HepG2 (cell line): ENCODE measurements around the gene ARHGEF6. TPM values are rescaled to one million over a fixed set of nuclear protein-coding genes. Genes with fewer than 3 reads are reported as not detected.

Source experiments
- ATAC-seq: fragments of 200-7000 bp; cut with Tn5 transposase; 3 replicates; pipeline ENCODE4 v1.9.1; 2020; ENCODE audit warnings: mild to moderate bottlenecking, moderate library complexity
- BruUV-seq: library from RNA; stranded (reverse); fragments of 400-500 nt; replicated peaks from 2 replicates; lab custom pipeline; 2021; lab: Mats Ljungman, UMichigan
- CTCF ChIA-PET: fragments of 300-600 bp; formaldehyde crosslinking; extraction: SDS; loops from one replicate; lab custom pipeline; 2021; ENCODE audit warnings: low total read pairs, inconsistent platforms, low intra/inter-chr PET ratio; lab: Yijun Ruan, JAX
- POLR2A ChIA-PET: fragments of 350-600 bp; sonication (Branson Sonifier 250); formaldehyde crosslinking; loops from one replicate; lab custom pipeline; 2020; ENCODE audit warnings: antibody characterized with exemption, inconsistent platforms; lab: Yijun Ruan, JAX
- DNase-seq: peaks from one replicate; pipeline ENCODE4 v3.0.0-alpha.2; 2015; ENCODE audit warnings: low spot score
- FAIRE-seq: peaks from 3 replicates; lab custom pipeline; 2011; peaks lifted over from hg19 to GRCh38; lab: Jason Lieb, UNC
- H2AFZ ChIP-seq: one replicate; pipeline ENCODE4 v1.6.1; 2011; ENCODE audit warnings: low read length, inconsistent platforms
- H3K27ac ChIP-seq: fragments of 300-600 bp; 3 replicates; pipeline ENCODE4 v1.8.0; 2011; ENCODE audit warnings: mixed run types, mild to moderate bottlenecking, mixed read lengths, low read length, inconsistent platforms; ENCODE audit not compliant: insufficient read depth; ENCODE audit errors: extremely low read length
- H3K27me3 ChIP-seq, 2 experiments: fragments of 200-600 bp in 1 of 2; 2 replicates in 1 of 2; 3 replicates in 1 of 2; pipeline versions ENCODE4 v1.6.0 to v1.8.0; 2011; ENCODE audit warnings: low read length in 2 of 2, mild to moderate bottlenecking in 2 of 2, moderate library complexity in 2 of 2, inconsistent platforms in 1 of 2; ENCODE audit not compliant: insufficient read depth in 2 of 2, control insufficient read depth in 1 of 2
- H3K36me3 ChIP-seq, 2 experiments: fragments of 200-600 bp in 1 of 2; replicated peaks in 1 of 2; 2 replicates in 1 of 2; 3 replicates in 1 of 2; pipeline versions ENCODE4 v1.5.1 to v1.8.0; 2011; ENCODE audit warnings: low read length in 2 of 2, inconsistent platforms in 1 of 2; ENCODE audit not compliant: insufficient read depth in 2 of 2, control insufficient read depth in 1 of 2
- H3K4me1 ChIP-seq: 2 replicates; pipeline ENCODE4 v1.5.1; 2012; ENCODE audit warnings: low read length, inconsistent platforms; ENCODE audit not compliant: insufficient read depth
- H3K4me2 ChIP-seq: 2 replicates; pipeline ENCODE4 v1.6.0; 2011; ENCODE audit warnings: low read depth, low read length, inconsistent platforms
- H3K4me3 ChIP-seq, 3 experiments: fragments of 200-600 bp in 1 of 3; sonication (generic), shearing (Covaris generic) in 1 of 3; replicated peaks in 1 of 3; 2 replicates each; pipeline ENCODE4 v1.5.1; 2011 to 2016; ENCODE audit warnings: low read length in 3 of 3, inconsistent platforms in 2 of 3, low read depth in 2 of 3, mild to moderate bottlenecking in 2 of 3, control low read depth in 1 of 3, mixed read lengths in 1 of 3; ENCODE audit not compliant: insufficient read depth in 1 of 3
- H3K79me2 ChIP-seq: one replicate; pipeline ENCODE4 v1.6.1; 2011; ENCODE audit warnings: low read length, inconsistent platforms; ENCODE audit not compliant: insufficient read depth
- H3K9ac ChIP-seq: 2 replicates; pipeline ENCODE4 v1.6.0; 2011; ENCODE audit warnings: mild to moderate bottlenecking, low read depth, low read length, inconsistent platforms; ENCODE audit not compliant: insufficient read depth
- H3K9me3 ChIP-seq: 2 replicates; pipeline ENCODE4 v1.5.1; 2012; ENCODE audit warnings: mild to moderate bottlenecking, low read length
- H4K20me1 ChIP-seq: 2 replicates; pipeline ENCODE4 v1.6.0; 2011; ENCODE audit warnings: inconsistent platforms, mild to moderate bottlenecking, low read length, moderate library complexity; ENCODE audit not compliant: insufficient read depth
- BRCA1 ChIP-seq: sonication (generic); formaldehyde crosslinking; IDR thresholded peaks from 2 replicates; pipeline ENCODE4 v1.4.0; 2020; ENCODE audit warnings: missing genetic modification reagents
- CCDC6 ChIP-seq: sonication (generic); formaldehyde crosslinking; IDR thresholded peaks from 2 replicates; pipeline ENCODE4 v1.8.1; 2022; ENCODE audit warnings: mild to moderate bottlenecking, missing genetic modification reagents, moderate library complexity
- KDM4B ChIP-seq: sonication (generic); formaldehyde crosslinking; IDR thresholded peaks from 2 replicates; pipeline ENCODE4 v1.4.0; 2020; ENCODE audit warnings: missing genetic modification reagents
- KLF11 ChIP-seq: IDR thresholded peaks from 2 replicates; pipeline ENCODE4 v1.6.1; 2016; ENCODE audit warnings: missing compliant biosample characterization
- MTA1 ChIP-seq: sonication (generic); formaldehyde crosslinking; IDR thresholded peaks from 2 replicates; pipeline ENCODE4 v1.4.0; 2020; ENCODE audit warnings: missing genetic modification reagents, mild to moderate bottlenecking, borderline replicate concordance
- NFKBIZ ChIP-seq: IDR thresholded peaks from 2 replicates; pipeline ENCODE4 v1.6.1; 2018; ENCODE audit warnings: missing genetic modification reagents, missing compliant biosample characterization
- POLR2A ChIP-seq, 2 experiments: IDR thresholded peaks; 2 replicates each; pipeline ENCODE4 v1.6.1; 2011; ENCODE audit warnings: low read depth in 2 of 2, low read length in 2 of 2, mild to moderate bottlenecking in 1 of 2, moderate library complexity in 1 of 2; ENCODE audit not compliant: insufficient read depth in 1 of 2
- SMAD3 ChIP-seq: sonication (generic); formaldehyde crosslinking; IDR thresholded peaks from 2 replicates; pipeline ENCODE4 v1.4.0; 2020; ENCODE audit warnings: missing genetic modification reagents
- SRY ChIP-seq: sonication (generic); formaldehyde crosslinking; IDR thresholded peaks from 2 replicates; pipeline ENCODE4 v1.8.0; 2022; ENCODE audit warnings: mild to moderate bottlenecking, missing genetic modification reagents
- ZFP37 ChIP-seq: sonication (generic); formaldehyde crosslinking; IDR thresholded peaks from 2 replicates; pipeline ENCODE4 v1.4.0; 2020; ENCODE audit warnings: missing genetic modification reagents, borderline replicate concordance
- ZNF44 ChIP-seq: sonication (generic); formaldehyde crosslinking; IDR thresholded peaks from 2 replicates; pipeline ENCODE4 v1.5.1; 2020; ENCODE audit warnings: mild to moderate bottlenecking, missing genetic modification reagents
- WGBS: methylation state at CpG from one replicate; pipeline ENCODE4 v1.1.6; 2017; ENCODE audit warnings: low lambda C conversion rate; 5-methylcytosine and 5-hydroxymethylcytosine counted together
- in situ Hi-C: cut with HindIII; loops from 2 replicates; pipeline ENCODE4 v1.10.0; 2017; ENCODE audit warnings: low pct_unique_long_range_greater_than_20kb; ENCODE audit not compliant: extremely low pct_ligation_motif_present
- intact Hi-C: fragments of 100-400 bp; cut with micrococcal nuclease; formaldehyde crosslinking; loops from one replicate; pipeline ENCODE4 v1.10.0; 2022; ENCODE audit not compliant: unreplicated experiment
- polyA plus RNA-seq, 8 experiments: library from polyadenylated mRNA; depleted of rRNA in 3 of 8; stranded (reverse) in 7 of 8; unstranded in 1 of 8; fragments of >200 nt; fragmentation: Illumina TruSeq in 4 of 8; extraction: Trizol in 4 of 8; gene quantifications; 2 replicates each; pipeline versions ENCODE4 v1.2.1 to v1.2.3, GENCODE V29; 2011 to 2016; ENCODE audit warnings: low read depth in 4 of 8, missing spikeins in 1 of 8, mixed read lengths in 1 of 8; ENCODE audit not compliant: insufficient read depth in 1 of 8
- total RNA-seq, 5 experiments: library from RNA; depleted of rRNA; stranded (reverse); fragments of >200 nt; fragmentation: Illumina TruSeq; extraction: Trizol; gene quantifications; 2 replicates each; pipeline ENCODE4 v1.2.3, GENCODE V29; 2016; ENCODE audit warnings: low read depth in 1 of 5
- TF ChIP-seq, protein P1 (sequence below): sonication (generic); formaldehyde crosslinking; IDR thresholded peaks from 2 replicates; pipeline ENCODE4 v1.4.0; 2020; ENCODE audit warnings: mild to moderate bottlenecking, missing genetic modification reagents, borderline replicate concordance
- TF ChIP-seq, protein P2 (sequence below): sonication (generic); formaldehyde crosslinking; IDR thresholded peaks from 2 replicates; pipeline ENCODE4 v1.5.0; 2020; ENCODE audit warnings: mild to moderate bottlenecking, missing genetic modification reagents, borderline replicate concordance

ARHGEF6 gene
- total and polyA plus RNA-seq, 2 of the 13 experiments (the other 11 are each of a cell fraction or from before 2014, with no cell fraction given): 0.03 TPM; not detected in 1

DNA sequence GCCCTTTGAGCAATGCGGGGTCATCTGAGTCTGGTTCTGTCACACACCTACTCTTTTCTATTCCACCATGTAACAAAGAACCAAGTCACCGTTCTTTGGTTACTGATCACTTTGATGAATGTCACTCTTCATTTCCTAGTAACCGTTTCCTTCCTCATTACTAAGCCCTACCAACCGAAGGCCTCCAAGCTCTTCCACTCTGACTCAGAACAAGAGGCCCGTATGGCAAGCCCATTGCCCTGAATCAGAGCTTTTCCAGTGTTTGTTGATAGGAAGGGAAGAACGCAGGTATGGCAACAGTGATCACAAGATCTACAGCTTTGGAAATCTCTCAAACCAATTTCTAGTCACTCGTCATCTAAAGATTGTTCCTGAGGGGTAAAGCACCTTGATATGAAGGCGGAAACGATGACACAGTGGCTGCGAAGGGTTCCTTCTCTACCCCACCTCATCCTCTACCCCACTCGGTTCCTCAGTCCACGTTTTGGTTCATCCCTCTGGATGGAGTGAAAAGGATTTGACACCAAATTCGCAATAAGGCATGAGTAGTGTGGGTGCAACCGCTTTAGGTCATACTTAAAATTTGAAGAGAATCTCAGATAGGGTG lies 160.7 kb downstream of the ARHGEF6 start:
- ChIA-PET CTCF (no interaction called here), POLR2A (no interaction called here)
- no peaks in the 10 kb centered on the region for H4K20me1 ChIP-seq
- H3K27me3 ChIP-seq: no peaks in the 10 kb centered on the region
- WGBS: 26% methylated on average over 13 of the region's 14 CpGs
- ATAC-seq (no peak), FAIRE-seq (no peak), DNase-seq (no peak)
- no TSS peak for BruUV-seq
- intact Hi-C loops (no loop called here), in situ Hi-C loops (no loop called here)
- no peak overlapping the region for H3K4me3 ChIP-seq
- no peak overlapping the region for H2AFZ ChIP-seq
- H3K4me1 ChIP-seq: no peaks in the 10 kb centered on the region
- H3K36me3 ChIP-seq: no peaks in the 10 kb centered on the region
- H3K79me2 ChIP-seq: no peaks in the 10 kb centered on the region
- no peak overlapping the region for H3K9ac ChIP-seq
- no peak overlapping the region for H3K4me2 ChIP-seq
- no peaks in the 10 kb centered on the region for H3K9me3 ChIP-seq
- no peak overlapping the region for H3K27ac ChIP-seq
- no peak for TF ChIP-seq SMAD3
- TF ChIP-seq, protein P1, sequence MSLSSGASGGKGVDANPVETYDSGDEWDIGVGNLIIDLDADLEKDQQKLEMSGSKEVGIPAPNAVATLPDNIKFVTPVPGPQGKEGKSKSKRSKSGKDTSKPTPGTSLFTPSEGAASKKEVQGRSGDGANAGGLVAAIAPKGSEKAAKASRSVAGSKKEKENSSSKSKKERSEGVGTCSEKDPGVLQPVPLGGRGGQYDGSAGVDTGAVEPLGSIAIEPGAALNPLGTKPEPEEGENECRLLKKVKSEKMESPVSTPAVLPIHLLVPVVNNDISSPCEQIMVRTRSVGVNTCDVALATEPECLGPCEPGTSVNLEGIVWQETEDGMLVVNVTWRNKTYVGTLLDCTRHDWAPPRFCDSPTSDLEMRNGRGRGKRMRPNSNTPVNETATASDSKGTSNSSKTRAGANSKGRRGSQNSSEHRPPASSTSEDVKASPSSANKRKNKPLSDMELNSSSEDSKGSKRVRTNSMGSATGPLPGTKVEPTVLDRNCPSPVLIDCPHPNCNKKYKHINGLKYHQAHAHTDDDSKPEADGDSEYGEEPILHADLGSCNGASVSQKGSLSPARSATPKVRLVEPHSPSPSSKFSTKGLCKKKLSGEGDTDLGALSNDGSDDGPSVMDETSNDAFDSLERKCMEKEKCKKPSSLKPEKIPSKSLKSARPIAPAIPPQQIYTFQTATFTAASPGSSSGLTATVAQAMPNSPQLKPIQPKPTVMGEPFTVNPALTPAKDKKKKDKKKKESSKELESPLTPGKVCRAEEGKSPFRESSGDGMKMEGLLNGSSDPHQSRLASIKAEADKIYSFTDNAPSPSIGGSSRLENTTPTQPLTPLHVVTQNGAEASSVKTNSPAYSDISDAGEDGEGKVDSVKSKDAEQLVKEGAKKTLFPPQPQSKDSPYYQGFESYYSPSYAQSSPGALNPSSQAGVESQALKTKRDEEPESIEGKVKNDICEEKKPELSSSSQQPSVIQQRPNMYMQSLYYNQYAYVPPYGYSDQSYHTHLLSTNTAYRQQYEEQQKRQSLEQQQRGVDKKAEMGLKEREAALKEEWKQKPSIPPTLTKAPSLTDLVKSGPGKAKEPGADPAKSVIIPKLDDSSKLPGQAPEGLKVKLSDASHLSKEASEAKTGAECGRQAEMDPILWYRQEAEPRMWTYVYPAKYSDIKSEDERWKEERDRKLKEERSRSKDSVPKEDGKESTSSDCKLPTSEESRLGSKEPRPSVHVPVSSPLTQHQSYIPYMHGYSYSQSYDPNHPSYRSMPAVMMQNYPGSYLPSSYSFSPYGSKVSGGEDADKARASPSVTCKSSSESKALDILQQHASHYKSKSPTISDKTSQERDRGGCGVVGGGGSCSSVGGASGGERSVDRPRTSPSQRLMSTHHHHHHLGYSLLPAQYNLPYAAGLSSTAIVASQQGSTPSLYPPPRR (CRISPR knock-in tag): no peak
- no peak for TF ChIP-seq KDM4B (CRISPR knock-in tag)
- no peak for TF ChIP-seq POLR2A (IDR thresholded peaks at IDR 0.05; ENCODE audit: insufficient read depth in 1 of 2, low read depth in 2 of 2, low read length in 2 of 2)
- TF ChIP-seq MTA1 (CRISPR knock-in tag): no peak
- TF ChIP-seq, protein P2, sequence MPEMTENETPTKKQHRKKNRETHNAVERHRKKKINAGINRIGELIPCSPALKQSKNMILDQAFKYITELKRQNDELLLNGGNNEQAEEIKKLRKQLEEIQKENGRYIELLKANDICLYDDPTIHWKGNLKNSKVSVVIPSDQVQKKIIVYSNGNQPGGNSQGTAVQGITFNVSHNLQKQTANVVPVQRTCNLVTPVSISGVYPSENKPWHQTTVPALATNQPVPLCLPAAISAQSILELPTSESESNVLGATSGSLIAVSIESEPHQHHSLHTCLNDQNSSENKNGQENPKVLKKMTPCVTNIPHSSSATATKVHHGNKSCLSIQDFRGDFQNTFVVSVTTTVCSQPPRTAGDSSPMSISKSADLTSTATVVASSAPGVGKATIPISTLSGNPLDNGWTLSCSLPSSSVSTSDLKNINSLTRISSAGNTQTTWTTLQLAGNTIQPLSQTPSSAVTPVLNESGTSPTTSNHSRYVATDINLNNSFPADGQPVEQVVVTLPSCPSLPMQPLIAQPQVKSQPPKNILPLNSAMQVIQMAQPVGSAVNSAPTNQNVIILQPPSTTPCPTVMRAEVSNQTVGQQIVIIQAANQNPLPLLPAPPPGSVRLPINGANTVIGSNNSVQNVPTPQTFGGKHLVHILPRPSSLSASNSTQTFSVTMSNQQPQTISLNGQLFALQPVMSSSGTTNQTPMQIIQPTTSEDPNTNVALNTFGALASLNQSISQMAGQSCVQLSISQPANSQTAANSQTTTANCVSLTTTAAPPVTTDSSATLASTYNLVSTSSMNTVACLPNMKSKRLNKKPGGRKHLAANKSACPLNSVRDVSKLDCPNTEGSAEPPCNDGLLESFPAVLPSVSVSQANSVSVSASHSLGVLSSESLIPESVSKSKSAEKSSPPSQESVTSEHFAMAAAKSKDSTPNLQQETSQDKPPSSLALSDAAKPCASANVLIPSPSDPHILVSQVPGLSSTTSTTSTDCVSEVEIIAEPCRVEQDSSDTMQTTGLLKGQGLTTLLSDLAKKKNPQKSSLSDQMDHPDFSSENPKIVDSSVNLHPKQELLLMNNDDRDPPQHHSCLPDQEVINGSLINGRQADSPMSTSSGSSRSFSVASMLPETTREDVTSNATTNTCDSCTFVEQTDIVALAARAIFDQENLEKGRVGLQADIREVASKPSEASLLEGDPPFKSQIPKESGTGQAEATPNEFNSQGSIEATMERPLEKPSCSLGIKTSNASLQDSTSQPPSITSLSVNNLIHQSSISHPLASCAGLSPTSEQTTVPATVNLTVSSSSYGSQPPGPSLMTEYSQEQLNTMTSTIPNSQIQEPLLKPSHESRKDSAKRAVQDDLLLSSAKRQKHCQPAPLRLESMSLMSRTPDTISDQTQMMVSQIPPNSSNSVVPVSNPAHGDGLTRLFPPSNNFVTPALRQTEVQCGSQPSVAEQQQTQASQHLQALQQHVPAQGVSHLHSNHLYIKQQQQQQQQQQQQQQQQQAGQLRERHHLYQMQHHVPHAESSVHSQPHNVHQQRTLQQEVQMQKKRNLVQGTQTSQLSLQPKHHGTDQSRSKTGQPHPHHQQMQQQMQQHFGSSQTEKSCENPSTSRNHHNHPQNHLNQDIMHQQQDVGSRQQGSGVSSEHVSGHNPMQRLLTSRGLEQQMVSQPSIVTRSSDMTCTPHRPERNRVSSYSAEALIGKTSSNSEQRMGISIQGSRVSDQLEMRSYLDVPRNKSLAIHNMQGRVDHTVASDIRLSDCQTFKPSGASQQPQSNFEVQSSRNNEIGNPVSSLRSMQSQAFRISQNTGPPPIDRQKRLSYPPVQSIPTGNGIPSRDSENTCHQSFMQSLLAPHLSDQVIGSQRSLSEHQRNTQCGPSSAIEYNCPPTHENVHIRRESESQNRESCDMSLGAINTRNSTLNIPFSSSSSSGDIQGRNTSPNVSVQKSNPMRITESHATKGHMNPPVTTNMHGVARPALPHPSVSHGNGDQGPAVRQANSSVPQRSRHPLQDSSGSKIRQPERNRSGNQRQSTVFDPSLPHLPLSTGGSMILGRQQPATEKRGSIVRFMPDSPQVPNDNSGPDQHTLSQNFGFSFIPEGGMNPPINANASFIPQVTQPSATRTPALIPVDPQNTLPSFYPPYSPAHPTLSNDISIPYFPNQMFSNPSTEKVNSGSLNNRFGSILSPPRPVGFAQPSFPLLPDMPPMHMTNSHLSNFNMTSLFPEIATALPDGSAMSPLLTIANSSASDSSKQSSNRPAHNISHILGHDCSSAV (CRISPR knock-in tag): no peak
- TF ChIP-seq ZNF44 (CRISPR knock-in tag): no peak
- TF ChIP-seq BRCA1 (CRISPR knock-in tag): no peak
- TF ChIP-seq SRY (CRISPR knock-in tag): no peak
- TF ChIP-seq CCDC6 (CRISPR knock-in tag): no peak
- TF ChIP-seq ZFP37 (CRISPR knock-in tag): no peak
- TF ChIP-seq NFKBIZ (CRISPR knock-in tag): no peak
- TF ChIP-seq KLF11 (CRISPR knock-in tag): no peak
